ENCODE results near the gene ZC3H12C. TPM values are rescaled to one million over a fixed set of nuclear protein-coding genes. Genes with fewer than 3 reads are reported as not detected.

ZC3H12C gene
- total and polyA plus RNA-seq, 4 donors = 3.4 to 27.1 (median 9.1) TPM

DNA sequence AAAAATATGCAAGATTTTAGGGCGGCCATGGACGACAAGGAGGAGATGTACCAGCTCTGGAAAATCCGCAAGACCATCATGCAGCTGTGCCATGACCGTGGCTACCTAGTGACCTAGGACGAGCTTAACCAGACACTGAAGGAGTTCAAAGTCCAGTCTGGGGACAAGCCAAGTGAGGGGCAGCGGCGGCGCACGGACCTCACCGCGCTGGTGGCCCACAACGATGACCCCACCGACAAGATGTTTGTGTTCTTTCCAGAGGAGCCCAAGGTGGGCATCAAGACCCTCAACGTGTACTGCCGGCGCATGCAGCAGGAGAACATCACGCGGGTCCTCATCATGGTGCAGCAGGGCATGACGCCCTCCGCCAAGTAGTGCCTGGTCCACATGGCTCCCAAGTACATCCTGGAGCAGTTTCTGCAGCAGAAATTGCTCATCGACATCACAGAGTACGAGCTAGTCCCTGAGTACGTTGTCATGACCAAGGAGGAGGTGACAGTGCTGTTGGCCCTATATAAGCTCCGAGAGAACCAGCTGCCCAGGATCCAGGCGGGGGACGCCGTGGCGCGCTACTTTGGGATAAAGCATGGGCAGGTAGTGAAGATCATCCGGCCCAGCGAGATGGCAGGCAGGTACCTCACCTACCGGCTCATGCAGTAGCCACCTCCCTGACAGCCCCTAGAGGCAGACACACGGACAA is 43.5 kb upstream of the ZC3H12C start:
- TF ChIP-seq, protein P1, sequence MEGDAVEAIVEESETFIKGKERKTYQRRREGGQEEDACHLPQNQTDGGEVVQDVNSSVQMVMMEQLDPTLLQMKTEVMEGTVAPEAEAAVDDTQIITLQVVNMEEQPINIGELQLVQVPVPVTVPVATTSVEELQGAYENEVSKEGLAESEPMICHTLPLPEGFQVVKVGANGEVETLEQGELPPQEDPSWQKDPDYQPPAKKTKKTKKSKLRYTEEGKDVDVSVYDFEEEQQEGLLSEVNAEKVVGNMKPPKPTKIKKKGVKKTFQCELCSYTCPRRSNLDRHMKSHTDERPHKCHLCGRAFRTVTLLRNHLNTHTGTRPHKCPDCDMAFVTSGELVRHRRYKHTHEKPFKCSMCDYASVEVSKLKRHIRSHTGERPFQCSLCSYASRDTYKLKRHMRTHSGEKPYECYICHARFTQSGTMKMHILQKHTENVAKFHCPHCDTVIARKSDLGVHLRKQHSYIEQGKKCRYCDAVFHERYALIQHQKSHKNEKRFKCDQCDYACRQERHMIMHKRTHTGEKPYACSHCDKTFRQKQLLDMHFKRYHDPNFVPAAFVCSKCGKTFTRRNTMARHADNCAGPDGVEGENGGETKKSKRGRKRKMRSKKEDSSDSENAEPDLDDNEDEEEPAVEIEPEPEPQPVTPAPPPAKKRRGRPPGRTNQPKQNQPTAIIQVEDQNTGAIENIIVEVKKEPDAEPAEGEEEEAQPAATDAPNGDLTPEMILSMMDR (IDR thresholded peaks at IDR 0.05; ENCODE audit: control extremely low read depth, extremely low read depth) = no peak
- H3K9ac ChIP-seq (ENCODE audit: insufficient read depth in 1 of 2, low read length in 2 of 2) = no peak overlapping the region
- no peaks in the 10 kb centered on the region for H3K4me1 ChIP-seq (ENCODE audit: control insufficient read depth in 5 of 5, insufficient read depth in 5 of 5, low read length in 5 of 5)
- H3K27ac ChIP-seq (ENCODE audit: low read depth in 1 of 2, low read length in 1 of 2) = no peak overlapping the region
- DNase-seq = no peak
- 97 to 98% methylated on average over 32 to 33 of the region's 33 CpGs for WGBS, 2 donors
- H3K36me3 ChIP-seq (ENCODE audit: control insufficient read depth in 4 of 4, insufficient read depth in 4 of 4, low read length in 4 of 4) = no peaks in the 10 kb centered on the region
- no peaks in the 10 kb centered on the region for H3K27me3 ChIP-seq (ENCODE audit: control insufficient read depth in 3 of 3, insufficient read depth in 3 of 3, low read length in 2 of 3)
- H3K9me3 ChIP-seq (ENCODE audit: control insufficient read depth in 4 of 4, insufficient read depth in 3 of 4, low read length in 3 of 4) = peaks cover 0 to 4% (median 1%) of the 10 kb centered on the region in 4 donors
- H3K4me3 ChIP-seq = no peak overlapping the region
- ATAC-seq (ENCODE audit: insufficient read depth, low FRiP score) = peak; percentile 6

DNA sequence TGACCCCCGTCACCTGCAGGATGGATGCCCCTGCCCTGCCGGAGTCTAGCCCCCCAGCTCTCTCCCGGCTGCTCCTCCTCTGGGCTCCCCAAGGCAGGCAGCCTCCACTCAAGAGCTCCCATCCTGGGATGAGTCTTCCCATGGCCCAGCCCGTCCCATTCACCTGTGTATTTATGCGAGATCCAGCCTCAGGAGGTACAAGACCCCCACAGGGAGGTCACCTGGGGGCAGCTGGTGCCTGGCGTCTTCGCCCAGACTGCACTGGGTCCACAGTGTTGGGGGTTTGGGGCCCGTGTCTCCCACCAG is 43.0 kb upstream of the ZC3H12C start:
- 93 to 100% methylated on average over 6 to 8 of the region's 8 CpGs for WGBS, 2 donors
- no peaks in the 10 kb centered on the region for H3K27me3 ChIP-seq (ENCODE audit: control insufficient read depth in 3 of 3, insufficient read depth in 3 of 3, low read length in 2 of 3)
- DNase-seq (no peak), ATAC-seq (ENCODE audit: insufficient read depth, low FRiP score) (no peak)
- no peak overlapping the region for H3K27ac ChIP-seq (ENCODE audit: low read depth in 1 of 2, low read length in 1 of 2)
- TF ChIP-seq, protein P1 (IDR thresholded peaks at IDR 0.05; ENCODE audit: control extremely low read depth, extremely low read depth) = no peak
- no peaks in the 10 kb centered on the region for H3K4me1 ChIP-seq (ENCODE audit: control insufficient read depth in 5 of 5, insufficient read depth in 5 of 5, low read length in 5 of 5)
- no peak overlapping the region for H3K9ac ChIP-seq (ENCODE audit: insufficient read depth in 1 of 2, low read length in 2 of 2)
- peaks cover 0 to 4% (median 2%) of the 10 kb centered on the region in 4 donors for H3K9me3 ChIP-seq (ENCODE audit: control insufficient read depth in 4 of 4, insufficient read depth in 3 of 4, low read length in 3 of 4)
- H3K4me3 ChIP-seq = no peak overlapping the region
- H3K36me3 ChIP-seq (ENCODE audit: control insufficient read depth in 4 of 4, insufficient read depth in 4 of 4, low read length in 4 of 4) = no peaks in the 10 kb centered on the region

DNA sequence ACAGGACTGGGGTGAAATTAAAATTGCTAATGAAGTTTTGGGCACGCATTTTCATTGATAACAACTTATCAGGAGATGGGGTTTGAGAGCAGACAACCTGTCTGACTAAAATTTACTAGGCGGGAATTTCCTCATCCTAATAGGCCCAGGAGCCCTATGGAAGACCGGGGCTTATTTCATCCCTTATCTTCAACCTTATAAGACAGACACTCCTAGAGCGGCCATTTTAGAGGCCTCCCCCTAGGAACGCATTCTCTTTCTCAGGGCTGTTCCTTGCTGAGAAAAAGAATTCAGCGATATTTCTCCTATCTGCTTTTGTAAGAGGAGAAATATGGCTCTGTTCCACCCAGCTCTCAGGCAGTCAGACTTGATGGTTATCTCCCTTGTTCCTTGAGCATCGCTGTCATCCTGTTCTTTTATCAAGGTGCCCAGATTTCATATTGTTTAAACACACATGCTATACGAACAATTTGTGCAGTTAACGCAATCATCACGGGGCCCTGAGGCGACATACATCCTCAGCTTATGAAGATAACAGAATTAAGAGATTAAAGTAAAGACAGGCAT is 39.3 kb upstream of the ZC3H12C start:
- no peak overlapping the region for H3K4me3 ChIP-seq
- TF ChIP-seq, protein P1 (IDR thresholded peaks at IDR 0.05; ENCODE audit: control extremely low read depth, extremely low read depth) = no peak
- peaks cover 0 to 4% (median 2%) of the 10 kb centered on the region in 4 donors for H3K9me3 ChIP-seq (ENCODE audit: control insufficient read depth in 4 of 4, insufficient read depth in 3 of 4, low read length in 3 of 4)
- DNase-seq = no peak
- no peak overlapping the region for H3K9ac ChIP-seq (ENCODE audit: insufficient read depth in 1 of 2, low read length in 2 of 2)
- ATAC-seq (ENCODE audit: insufficient read depth, low FRiP score) = no peak
- WGBS, 2 donors = 94 to 95% methylated on average over 11 of the region's 11 CpGs
- H3K27me3 ChIP-seq (ENCODE audit: control insufficient read depth in 3 of 3, insufficient read depth in 3 of 3, low read length in 2 of 3) = no peaks in the 10 kb centered on the region
- no peaks in the 10 kb centered on the region for H3K4me1 ChIP-seq (ENCODE audit: control insufficient read depth in 5 of 5, insufficient read depth in 5 of 5, low read length in 5 of 5)
- H3K27ac ChIP-seq (ENCODE audit: low read depth in 1 of 2, low read length in 1 of 2) = no peak overlapping the region
- H3K36me3 ChIP-seq (ENCODE audit: control insufficient read depth in 4 of 4, insufficient read depth in 4 of 4, low read length in 4 of 4) = no peaks in the 10 kb centered on the region
